ENCODE results near the gene ASTN1.

DNA sequence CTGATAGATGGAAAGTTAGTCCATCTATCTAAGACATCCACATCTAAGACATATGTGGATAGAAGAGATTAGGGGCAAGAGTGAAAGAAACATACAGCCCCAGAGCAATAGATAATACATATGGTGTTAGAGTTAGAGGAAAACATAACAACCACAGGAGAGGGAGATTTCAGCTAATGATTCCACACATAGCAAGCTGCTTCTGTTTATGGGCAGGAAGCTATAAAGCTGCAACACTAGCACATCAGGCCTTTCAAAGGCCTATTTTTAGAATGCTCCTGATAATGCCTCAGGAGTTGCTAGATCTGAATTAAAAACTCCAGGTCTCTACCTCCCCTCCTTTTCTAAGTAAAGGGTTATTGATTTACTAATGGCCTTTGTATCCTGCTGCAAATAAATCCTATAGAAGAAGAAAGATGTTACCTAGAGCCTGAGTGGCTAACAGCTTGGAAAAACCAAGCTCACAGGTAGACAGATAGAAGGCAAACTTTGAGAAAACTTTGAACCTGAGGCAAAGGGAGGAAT, 42.4 kb upstream of the ASTN1 start:
- TF ChIP-seq, protein P1, sequence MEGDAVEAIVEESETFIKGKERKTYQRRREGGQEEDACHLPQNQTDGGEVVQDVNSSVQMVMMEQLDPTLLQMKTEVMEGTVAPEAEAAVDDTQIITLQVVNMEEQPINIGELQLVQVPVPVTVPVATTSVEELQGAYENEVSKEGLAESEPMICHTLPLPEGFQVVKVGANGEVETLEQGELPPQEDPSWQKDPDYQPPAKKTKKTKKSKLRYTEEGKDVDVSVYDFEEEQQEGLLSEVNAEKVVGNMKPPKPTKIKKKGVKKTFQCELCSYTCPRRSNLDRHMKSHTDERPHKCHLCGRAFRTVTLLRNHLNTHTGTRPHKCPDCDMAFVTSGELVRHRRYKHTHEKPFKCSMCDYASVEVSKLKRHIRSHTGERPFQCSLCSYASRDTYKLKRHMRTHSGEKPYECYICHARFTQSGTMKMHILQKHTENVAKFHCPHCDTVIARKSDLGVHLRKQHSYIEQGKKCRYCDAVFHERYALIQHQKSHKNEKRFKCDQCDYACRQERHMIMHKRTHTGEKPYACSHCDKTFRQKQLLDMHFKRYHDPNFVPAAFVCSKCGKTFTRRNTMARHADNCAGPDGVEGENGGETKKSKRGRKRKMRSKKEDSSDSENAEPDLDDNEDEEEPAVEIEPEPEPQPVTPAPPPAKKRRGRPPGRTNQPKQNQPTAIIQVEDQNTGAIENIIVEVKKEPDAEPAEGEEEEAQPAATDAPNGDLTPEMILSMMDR (IDR thresholded peaks at IDR 0.05) = no peak
- TF ChIP-seq FOSL2 (IDR thresholded peaks at IDR 0.05; ENCODE audit: borderline replicate concordance, low read depth) (no peak), SIN3A (IDR thresholded peaks at IDR 0.05; ENCODE audit: borderline replicate concordance, low read depth, low read length) (no peak), MEF2A (IDR thresholded peaks at IDR 0.05; ENCODE audit: borderline replicate concordance, low read depth) (no peak), MXI1 (IDR thresholded peaks at IDR 0.05; ENCODE audit: low read depth, low read length) (no peak), GABPA (IDR thresholded peaks at IDR 0.05; ENCODE audit: low read depth) (no peak), EP300 (IDR thresholded peaks at IDR 0.05; ENCODE audit: borderline replicate concordance in 1 of 2, low read depth in 1 of 2, low read length in 1 of 2) (no peak)
- TF ChIP-seq, protein P2, sequence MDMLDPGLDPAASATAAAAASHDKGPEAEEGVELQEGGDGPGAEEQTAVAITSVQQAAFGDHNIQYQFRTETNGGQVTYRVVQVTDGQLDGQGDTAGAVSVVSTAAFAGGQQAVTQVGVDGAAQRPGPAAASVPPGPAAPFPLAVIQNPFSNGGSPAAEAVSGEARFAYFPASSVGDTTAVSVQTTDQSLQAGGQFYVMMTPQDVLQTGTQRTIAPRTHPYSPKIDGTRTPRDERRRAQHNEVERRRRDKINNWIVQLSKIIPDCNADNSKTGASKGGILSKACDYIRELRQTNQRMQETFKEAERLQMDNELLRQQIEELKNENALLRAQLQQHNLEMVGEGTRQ (IDR thresholded peaks at IDR 0.05; ENCODE audit: borderline replicate concordance, low read depth, low read length) = no peak
- TF ChIP-seq, protein P3, sequence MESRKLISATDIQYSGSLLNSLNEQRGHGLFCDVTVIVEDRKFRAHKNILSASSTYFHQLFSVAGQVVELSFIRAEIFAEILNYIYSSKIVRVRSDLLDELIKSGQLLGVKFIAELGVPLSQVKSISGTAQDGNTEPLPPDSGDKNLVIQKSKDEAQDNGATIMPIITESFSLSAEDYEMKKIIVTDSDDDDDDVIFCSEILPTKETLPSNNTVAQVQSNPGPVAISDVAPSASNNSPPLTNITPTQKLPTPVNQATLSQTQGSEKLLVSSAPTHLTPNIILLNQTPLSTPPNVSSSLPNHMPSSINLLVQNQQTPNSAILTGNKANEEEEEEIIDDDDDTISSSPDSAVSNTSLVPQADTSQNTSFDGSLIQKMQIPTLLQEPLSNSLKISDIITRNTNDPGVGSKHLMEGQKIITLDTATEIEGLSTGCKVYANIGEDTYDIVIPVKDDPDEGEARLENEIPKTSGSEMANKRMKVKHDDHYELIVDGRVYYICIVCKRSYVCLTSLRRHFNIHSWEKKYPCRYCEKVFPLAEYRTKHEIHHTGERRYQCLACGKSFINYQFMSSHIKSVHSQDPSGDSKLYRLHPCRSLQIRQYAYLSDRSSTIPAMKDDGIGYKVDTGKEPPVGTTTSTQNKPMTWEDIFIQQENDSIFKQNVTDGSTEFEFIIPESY (IDR thresholded peaks at IDR 0.05; ENCODE audit: borderline replicate concordance, low read depth) = no peak
- TF ChIP-seq, protein P4, sequence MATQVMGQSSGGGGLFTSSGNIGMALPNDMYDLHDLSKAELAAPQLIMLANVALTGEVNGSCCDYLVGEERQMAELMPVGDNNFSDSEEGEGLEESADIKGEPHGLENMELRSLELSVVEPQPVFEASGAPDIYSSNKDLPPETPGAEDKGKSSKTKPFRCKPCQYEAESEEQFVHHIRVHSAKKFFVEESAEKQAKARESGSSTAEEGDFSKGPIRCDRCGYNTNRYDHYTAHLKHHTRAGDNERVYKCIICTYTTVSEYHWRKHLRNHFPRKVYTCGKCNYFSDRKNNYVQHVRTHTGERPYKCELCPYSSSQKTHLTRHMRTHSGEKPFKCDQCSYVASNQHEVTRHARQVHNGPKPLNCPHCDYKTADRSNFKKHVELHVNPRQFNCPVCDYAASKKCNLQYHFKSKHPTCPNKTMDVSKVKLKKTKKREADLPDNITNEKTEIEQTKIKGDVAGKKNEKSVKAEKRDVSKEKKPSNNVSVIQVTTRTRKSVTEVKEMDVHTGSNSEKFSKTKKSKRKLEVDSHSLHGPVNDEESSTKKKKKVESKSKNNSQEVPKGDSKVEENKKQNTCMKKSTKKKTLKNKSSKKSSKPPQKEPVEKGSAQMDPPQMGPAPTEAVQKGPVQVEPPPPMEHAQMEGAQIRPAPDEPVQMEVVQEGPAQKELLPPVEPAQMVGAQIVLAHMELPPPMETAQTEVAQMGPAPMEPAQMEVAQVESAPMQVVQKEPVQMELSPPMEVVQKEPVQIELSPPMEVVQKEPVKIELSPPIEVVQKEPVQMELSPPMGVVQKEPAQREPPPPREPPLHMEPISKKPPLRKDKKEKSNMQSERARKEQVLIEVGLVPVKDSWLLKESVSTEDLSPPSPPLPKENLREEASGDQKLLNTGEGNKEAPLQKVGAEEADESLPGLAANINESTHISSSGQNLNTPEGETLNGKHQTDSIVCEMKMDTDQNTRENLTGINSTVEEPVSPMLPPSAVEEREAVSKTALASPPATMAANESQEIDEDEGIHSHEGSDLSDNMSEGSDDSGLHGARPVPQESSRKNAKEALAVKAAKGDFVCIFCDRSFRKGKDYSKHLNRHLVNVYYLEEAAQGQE (IDR thresholded peaks at IDR 0.05; ENCODE audit: low read depth, low read length) = no peak
